HG02885 (cell line): ENCODE measurements around the gene THAP7.

ENCODE experiments used
- ATAC-seq: cut with Tn5 transposase; IDR thresholded peaks from one replicate; pipeline ENCODE4 v1.9.1; 2021; ENCODE audit warnings: mild to moderate bottlenecking; ENCODE audit not compliant: unreplicated experiment, poor library complexity

Gene THAP7

DNA sequence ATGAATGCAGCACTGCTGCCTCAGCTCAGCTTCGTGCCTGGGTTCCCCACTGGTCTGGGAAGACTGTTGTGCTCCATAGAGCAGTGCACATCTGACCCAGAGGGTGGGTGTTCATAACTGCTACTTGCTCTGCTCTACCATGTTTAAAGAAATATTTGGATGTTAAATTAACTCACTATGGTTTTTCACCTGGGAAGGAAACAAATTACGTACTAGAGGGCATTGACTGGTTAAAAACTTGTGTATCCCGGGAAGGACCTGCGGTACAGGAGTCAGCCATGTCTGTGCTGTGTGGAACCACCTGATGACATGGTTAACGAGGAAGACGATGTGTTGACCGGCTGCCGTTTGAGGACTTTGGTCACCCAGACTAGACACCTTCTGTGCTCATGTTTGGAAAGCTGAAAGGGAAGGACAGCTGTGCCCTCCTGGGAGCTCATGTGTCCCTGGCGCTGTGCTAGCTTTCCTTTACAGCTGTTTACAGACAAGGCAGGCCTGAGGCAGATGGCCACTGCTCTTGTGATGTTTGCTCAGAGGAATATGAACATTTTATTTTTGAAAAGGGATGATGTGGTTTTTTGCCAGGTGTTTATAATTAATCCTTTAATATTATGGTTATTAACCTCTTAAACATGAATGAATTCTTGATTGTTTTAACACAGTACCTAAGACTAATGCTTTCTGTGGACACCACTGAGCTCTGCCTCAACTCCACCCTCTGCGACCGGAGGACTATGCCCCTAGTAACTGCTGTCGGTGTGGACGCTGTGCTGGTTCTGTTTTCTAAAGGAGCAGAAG lies 49.2 kb downstream of the THAP7 start:
- no peak for ATAC-seq

DNA sequence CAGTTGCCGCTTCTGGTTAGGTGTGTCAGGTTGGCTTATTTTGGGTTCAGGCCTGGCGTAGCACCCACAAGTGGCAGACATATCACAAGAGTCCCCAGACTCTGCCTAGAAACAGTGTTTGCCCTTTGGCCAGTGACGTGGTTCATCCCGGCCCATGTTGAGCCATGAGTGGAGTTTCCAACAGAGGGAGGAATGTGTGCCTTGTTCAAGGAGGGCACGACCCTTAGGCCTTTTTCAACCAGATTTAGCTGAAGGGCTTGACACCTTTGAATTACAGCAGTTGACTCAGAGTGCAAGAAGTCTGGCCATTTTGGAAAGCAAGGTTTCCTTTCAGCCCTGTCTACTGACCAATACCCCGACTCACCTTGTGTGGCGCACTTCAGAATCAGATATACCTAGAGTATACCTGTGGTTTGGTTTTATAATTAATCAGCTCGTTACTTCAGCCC lies 50.0 kb downstream of the THAP7 start:
- no peak for ATAC-seq

DNA sequence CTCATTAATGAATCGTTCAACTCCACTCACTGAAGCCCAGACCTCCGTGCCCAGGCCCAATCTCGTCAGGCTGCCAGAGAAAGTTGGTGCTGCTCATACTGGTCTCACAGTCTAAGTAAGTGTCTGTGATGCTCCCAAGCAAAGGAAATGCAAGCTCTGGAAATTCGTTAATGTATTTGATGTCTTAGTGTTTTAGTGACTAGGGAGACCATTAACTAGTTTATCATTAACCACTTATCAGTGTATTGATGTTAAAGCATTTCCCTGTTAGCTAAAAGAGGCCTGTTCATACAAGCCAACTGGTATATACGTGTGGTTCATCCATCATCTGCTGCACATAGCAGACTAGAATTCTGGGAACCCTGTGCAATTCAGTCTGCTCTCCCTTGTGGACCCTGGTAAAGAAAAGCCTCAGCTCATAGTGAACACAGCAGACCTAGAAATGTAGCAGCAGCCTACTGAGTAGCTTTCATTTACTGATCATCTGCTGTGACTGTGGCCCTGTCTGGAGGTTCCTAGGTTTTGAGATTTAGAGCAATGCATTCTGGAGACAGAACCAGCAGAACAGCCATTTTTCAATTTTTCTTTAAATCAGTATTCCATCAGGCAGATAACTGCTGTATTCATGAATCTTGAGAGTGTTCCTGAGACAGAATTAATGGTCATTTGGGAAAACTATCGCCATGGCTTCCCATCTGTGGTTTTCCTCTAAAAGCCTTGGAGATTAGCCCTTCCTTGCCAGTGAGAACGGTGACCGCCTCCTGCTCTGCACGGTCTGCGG lies 50.6 kb downstream of the THAP7 start:
- ATAC-seq, result no peak

DNA sequence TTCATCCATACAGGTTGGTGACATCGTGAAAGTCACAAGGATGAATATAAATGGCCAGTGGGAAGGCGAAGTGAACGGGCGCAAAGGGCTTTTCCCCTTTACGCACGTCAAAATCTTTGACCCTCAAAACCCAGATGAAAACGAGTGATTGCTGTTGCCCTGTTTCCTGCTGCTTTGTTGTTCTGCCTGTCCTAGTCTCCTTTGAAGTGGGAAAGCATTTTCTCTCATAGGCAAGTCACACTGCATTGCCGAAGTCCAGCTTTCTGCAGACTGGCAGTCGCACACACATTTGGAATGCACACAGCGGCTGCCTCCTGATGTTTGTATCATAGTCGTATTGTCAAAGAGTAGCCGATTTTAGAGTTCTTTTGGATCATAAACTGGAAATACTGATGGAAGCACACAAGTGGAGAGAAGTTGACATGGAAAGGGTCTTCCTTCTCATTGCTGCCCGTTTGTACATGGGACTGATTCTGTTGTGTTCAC lies 52.2 kb downstream of the THAP7 start:
- ATAC-seq, result no peak
